ENCODE results near the gene PADI3.
A peak's percentile ranks its signal among the peaks of the same experiment; 100 is the strongest.

PADI3 gene

DNA sequence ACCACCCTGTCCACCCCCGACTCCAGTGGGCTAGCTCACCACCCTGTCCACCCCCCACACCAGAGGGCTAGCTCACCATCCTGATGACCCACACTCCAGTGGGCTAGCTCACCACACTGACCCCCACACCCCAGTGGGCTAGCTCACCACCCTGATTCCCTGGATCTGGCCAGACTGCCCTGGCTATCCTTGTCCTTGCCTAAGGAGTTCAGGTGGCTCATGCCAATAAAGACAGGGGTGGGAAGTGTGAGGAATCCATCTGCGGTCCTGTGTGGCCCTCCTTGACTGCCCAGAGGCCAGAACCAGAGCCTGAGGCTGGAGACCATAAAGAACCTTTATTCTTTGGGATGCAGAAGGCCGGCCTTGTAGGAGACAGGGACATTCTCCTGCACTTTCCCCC lies 40.4 kb upstream of the PADI3 start:
- TF ChIP-seq, protein P1, sequence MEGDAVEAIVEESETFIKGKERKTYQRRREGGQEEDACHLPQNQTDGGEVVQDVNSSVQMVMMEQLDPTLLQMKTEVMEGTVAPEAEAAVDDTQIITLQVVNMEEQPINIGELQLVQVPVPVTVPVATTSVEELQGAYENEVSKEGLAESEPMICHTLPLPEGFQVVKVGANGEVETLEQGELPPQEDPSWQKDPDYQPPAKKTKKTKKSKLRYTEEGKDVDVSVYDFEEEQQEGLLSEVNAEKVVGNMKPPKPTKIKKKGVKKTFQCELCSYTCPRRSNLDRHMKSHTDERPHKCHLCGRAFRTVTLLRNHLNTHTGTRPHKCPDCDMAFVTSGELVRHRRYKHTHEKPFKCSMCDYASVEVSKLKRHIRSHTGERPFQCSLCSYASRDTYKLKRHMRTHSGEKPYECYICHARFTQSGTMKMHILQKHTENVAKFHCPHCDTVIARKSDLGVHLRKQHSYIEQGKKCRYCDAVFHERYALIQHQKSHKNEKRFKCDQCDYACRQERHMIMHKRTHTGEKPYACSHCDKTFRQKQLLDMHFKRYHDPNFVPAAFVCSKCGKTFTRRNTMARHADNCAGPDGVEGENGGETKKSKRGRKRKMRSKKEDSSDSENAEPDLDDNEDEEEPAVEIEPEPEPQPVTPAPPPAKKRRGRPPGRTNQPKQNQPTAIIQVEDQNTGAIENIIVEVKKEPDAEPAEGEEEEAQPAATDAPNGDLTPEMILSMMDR (IDR thresholded peaks at IDR 0.05; ENCODE audit: insufficient read depth, low read depth, low read length, missing control alignments): no peak
- no peak overlapping the region for H3K4me3 ChIP-seq (ENCODE audit: low read length)
- no peak for DNase-seq (ENCODE audit: low read depth)

DNA sequence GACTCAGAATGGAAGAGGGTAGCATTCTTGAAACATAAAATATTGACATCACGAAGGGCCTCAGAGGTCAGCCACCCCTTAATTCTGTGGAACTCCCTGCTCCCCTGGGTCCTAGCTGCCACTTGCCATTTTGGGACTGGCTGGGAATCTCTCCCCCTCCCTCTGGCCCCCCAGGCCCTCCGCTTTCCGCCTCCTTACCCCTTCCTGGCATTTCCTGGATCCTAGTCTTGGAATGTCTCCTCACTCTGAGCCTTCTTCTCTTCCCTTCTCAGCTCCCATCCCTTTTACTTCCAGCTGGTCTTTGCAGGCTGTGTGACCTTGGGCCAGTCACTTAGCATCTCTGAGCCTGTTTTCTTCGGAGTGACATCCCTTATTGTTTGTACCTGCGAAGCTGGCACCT lies 39.5 kb upstream of the PADI3 start:
- TF ChIP-seq, protein P1 (IDR thresholded peaks at IDR 0.05; ENCODE audit: insufficient read depth, low read depth, low read length, missing control alignments): no peak
- no peak overlapping the region for H3K4me3 ChIP-seq (ENCODE audit: low read length)
- DNase-seq (ENCODE audit: low read depth): no peak

DNA sequence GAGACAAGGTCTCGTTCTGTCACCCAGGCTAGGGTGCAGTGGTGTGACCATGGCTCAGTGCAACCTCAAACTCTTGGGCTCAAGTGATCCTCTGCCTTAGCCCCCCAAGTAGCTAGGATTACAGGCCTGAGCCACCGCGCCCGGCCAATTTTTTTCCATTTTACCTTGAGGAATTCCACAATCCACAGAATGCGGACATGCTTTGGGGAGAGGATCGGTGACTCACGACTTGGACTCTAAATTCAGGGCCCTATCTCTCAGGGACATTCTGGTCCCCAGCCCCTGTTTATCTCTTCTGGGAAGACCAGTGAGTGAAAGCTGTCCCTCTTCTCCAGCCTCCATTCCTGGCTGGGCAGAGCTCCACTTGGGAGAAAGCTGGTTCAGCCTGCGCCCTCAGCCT lies 38.7 kb upstream of the PADI3 start:
- H3K4me3 ChIP-seq (ENCODE audit: low read length): no peak overlapping the region
- TF ChIP-seq, protein P1 (IDR thresholded peaks at IDR 0.05; ENCODE audit: insufficient read depth, low read depth, low read length, missing control alignments): no peak
- no peak for DNase-seq (ENCODE audit: low read depth)

DNA sequence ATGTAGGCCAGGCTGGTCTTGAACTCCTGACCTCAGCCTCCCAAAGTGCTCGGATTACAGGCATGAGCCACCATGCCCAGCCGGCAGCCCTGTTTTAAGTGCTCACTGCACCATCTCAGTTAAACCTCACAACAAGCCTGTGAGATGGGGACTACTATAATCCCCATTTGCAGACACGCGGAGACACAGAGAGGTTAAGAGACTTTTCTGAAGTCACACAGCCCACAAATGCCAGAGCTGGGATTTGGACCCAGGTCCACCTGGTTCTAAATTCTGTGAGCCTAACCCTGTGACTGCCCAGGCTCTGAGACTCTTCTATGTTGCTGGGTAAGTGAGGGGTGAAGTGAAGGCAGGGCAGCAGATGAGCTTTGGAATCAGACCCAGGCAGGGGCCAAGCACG lies 37.5 kb upstream of the PADI3 start:
- no peak overlapping the region for H3K4me3 ChIP-seq (ENCODE audit: low read length)
- TF ChIP-seq, protein P1 (IDR thresholded peaks at IDR 0.05; ENCODE audit: insufficient read depth, low read depth, low read length, missing control alignments): no peak
- no peak for DNase-seq (ENCODE audit: low read depth)

DNA sequence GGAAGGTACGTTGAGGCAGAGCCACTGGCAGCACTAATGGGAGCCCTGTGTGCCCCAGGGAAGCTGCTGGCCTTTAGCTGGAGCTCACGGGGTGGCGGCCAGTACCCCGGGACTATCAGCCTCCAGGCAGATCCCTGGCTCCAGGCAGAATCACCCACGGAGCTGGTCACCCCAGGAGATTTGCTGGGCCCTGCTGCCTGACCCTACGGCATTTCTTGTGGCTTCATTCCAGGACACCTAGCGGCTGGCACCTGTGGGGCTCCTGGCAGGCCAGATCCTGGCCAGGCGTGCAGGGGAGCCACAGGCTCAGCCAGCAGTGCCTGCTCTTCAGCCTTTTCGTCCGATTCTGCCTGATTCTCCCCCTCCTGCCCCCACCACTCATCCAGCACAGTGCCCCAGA lies 36.9 kb upstream of the PADI3 start:
- no peak overlapping the region for H3K4me3 ChIP-seq (ENCODE audit: low read length)
- DNase-seq (ENCODE audit: low read depth): no peak
- TF ChIP-seq, protein P1 (IDR thresholded peaks at IDR 0.05; ENCODE audit: insufficient read depth, low read depth, low read length, missing control alignments): peak; percentile 14

DNA sequence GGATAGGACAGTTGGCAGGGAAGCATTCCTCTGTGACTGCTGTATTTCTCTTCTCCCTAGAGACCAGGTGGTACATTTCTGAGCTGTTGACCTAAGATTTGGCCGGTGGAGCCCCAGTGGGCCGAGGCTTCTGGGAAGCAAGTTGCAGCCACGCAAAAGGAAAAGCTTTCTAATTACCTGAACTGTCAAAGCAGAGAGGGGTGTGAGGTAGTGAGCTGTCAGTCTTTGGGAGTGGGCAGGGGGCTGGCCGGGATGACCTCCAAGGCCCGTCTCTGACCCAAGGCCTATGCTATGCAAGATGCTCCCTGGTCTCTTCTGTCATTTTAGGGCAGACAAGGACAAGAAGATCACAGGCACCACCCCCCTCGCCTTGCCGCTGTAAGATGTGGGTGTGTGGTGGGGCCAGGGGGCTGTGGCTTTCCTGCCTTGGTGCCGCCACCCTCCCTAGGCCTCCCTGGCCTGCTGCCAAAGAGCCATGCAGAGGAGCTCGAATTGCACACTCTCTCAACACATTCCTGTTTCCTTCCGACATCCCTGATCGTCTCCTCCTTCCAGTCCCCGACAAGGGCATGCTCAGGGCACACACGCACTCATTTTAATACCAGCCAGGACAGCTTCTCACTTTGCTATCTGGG lies 36.3 kb upstream of the PADI3 start:
- TF ChIP-seq, protein P1 (IDR thresholded peaks at IDR 0.05; ENCODE audit: insufficient read depth, low read depth, low read length, missing control alignments): no peak
- peak; percentile 71 for DNase-seq (ENCODE audit: low read depth)
- no peak overlapping the region for H3K4me3 ChIP-seq (ENCODE audit: low read length)

DNA sequence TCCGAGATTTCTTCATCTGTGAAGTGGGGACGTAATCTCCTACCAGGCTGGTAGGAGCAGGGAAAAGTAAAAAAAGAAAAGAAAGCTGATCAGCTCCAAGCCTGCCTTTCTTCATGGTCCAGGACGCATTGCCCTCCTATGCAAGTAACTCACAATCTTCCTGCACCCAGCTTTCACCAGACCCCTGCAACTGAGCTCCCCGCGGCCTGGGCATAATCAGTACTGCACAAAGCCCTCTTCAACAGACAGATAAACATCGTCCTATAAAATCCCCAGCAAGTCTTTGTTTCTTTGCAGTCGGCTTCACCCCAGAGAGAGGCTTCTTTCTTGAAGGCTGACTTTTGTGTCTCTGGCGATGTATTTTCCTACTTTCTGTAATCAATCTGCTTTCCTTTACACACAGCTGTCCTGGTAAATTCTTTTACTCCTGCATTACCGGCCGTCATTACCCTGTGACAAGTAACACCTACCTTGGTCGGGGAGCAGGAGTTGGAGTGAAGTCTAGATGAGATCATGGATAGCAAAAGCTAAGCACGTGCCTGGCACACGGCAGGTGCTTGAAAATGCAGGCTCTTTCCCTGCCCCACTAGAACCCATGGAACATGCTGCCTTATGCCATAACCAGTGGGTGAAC lies 35.6 kb upstream of the PADI3 start:
- TF ChIP-seq, protein P1 (IDR thresholded peaks at IDR 0.05; ENCODE audit: insufficient read depth, low read depth, low read length, missing control alignments): no peak
- H3K4me3 ChIP-seq (ENCODE audit: low read length): no peak overlapping the region
- no peak for DNase-seq (ENCODE audit: low read depth)

Data from epithelial cell of esophagus (primary cell).